ENCODE measurements around the gene EMID1. TPM values are rescaled to one million over a fixed set of nuclear protein-coding genes. Genes with fewer than 3 reads are reported as not detected.

The EMID1 gene
- total and polyA plus RNA-seq, 2 experiments from 2014 or later, result 9.9 to 42.5 TPM

DNA sequence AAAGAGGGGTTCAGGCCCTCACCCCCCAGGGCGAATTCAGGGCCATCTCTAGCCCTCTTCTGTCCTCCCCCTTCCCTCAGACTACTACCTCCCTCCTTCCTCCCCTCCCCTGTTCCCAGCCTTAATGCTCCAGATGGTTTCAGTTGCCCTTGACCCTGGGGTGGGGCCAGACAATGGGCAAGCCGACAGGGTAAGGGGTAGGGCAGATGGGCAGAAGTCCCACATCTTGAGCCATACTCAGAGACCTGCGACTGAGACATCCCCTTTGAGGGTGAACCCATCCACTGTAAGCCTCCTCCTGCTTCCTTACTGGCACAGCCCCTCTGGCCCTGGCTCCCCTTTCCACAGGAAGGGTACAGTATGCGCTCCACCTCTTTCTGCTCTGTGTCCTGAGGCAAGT lies 60.2 kb downstream of the EMID1 start:
- TF ChIP-seq, protein P1, sequence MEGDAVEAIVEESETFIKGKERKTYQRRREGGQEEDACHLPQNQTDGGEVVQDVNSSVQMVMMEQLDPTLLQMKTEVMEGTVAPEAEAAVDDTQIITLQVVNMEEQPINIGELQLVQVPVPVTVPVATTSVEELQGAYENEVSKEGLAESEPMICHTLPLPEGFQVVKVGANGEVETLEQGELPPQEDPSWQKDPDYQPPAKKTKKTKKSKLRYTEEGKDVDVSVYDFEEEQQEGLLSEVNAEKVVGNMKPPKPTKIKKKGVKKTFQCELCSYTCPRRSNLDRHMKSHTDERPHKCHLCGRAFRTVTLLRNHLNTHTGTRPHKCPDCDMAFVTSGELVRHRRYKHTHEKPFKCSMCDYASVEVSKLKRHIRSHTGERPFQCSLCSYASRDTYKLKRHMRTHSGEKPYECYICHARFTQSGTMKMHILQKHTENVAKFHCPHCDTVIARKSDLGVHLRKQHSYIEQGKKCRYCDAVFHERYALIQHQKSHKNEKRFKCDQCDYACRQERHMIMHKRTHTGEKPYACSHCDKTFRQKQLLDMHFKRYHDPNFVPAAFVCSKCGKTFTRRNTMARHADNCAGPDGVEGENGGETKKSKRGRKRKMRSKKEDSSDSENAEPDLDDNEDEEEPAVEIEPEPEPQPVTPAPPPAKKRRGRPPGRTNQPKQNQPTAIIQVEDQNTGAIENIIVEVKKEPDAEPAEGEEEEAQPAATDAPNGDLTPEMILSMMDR (IDR thresholded peaks at IDR 0.05; ENCODE audit: low read depth, low read length), result no peak
- DNase-seq (ENCODE audit: low read depth in 1 of 2, low spot score in 1 of 2), result no peak
- Histone ChIP-seq H3K27ac (no peak overlapping the region), H3K4me3 (no peak overlapping the region), H3K9me3 (ENCODE audit: low read depth) (no peaks in the 10 kb centered on the region), H3K27me3 (no peaks in the 10 kb centered on the region), H3K36me3 (peaks cover 8% of the 10 kb centered on the region), H3K4me1 (ENCODE audit: low read depth) (peaks cover 19% of the 10 kb centered on the region)

DNA sequence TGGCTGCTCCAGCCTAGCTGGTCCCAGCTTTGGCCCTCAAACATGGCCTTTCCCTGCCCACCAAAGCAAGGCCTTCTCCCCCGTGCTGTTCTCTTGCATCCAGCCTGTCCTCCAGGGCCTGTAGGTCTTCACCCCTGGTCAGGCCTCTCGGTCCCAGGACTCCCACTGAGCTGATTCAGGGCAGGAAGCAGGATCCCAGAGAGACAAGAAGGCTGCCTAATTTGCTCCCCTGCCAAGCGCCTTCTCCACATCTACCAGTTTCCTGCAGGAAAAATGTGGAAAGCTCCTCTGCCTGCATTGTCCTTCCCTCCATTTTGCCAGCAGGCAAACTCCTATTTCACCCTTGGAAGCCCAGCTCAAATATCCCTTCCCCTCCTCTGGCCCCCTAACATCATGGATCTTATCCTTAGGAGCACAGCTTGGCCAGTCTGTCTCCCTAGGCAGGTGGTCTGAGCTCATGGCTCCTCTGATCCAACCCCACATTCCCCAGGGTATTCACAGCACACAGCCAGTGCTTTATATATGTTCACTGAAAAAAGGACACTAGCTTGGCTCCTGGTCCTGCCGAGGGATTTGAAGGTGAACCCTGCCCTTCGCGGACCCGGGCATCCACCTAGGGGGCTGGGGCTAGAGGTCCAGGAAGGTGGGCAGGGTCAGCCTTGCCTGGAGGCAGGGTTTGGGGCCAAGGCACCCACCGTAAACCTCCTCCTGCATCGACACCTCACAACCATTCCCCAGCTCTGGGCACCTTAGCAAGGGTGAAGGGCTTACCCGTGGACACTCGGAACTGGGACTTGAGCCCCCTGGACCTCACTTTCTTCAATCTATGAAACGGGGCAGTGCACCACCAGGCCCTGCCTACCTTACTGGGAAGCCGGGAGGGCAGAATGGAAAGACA lies 61.1 kb downstream of the EMID1 start:
- DNase-seq (ENCODE audit: low read depth in 1 of 2, low spot score in 1 of 2), result peak; percentile 5 to 54
- Histone ChIP-seq H3K9me3 (ENCODE audit: low read depth) (no peaks in the 10 kb centered on the region), H3K27me3 (no peaks in the 10 kb centered on the region), H3K4me1 (ENCODE audit: low read depth) (peaks cover 25% of the 10 kb centered on the region), H3K27ac (peak overlapping the region; percentile 100), H3K36me3 (peaks cover 8% of the 10 kb centered on the region), H3K4me3 (peak overlapping the region; percentile 71)
- TF ChIP-seq, protein P1 (IDR thresholded peaks at IDR 0.05; ENCODE audit: low read depth, low read length), result no peak

DNA sequence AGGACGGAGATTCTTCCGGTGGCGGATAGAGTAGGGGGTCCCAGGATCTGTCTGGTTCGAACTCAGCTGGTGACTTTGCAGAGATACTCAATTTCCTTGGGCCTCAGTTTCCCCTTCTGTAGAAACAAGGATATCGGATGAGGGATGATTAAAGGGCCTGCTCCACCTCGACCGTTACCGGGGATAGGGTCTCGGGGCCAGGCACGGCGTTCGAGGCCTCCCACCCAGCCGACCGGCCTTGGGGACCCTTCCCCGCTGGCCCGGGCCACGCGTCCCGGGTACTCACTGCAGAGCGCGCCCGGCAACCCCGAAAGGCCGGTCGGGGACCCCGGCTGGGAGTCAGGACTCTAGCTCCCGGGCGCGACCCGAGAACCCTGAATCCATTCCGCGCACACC lies 61.8 kb downstream of the EMID1 start:
- peak overlapping the region; percentile 100 for H3K27ac ChIP-seq
- DNase-seq (ENCODE audit: low read depth in 1 of 2, low spot score in 1 of 2), result peak in 1 of 2 donors; percentile 6
- H3K27me3 ChIP-seq, result no peaks in the 10 kb centered on the region
- TF ChIP-seq, protein P1 (IDR thresholded peaks at IDR 0.05; ENCODE audit: low read depth, low read length), result no peak
- H3K4me3 ChIP-seq, result peak overlapping the region; percentile 71
- H3K4me1 ChIP-seq (ENCODE audit: low read depth), result peaks cover 25% of the 10 kb centered on the region
- no peaks in the 10 kb centered on the region for H3K9me3 ChIP-seq (ENCODE audit: low read depth)
- H3K36me3 ChIP-seq, result peaks cover 10% of the 10 kb centered on the region

DNA sequence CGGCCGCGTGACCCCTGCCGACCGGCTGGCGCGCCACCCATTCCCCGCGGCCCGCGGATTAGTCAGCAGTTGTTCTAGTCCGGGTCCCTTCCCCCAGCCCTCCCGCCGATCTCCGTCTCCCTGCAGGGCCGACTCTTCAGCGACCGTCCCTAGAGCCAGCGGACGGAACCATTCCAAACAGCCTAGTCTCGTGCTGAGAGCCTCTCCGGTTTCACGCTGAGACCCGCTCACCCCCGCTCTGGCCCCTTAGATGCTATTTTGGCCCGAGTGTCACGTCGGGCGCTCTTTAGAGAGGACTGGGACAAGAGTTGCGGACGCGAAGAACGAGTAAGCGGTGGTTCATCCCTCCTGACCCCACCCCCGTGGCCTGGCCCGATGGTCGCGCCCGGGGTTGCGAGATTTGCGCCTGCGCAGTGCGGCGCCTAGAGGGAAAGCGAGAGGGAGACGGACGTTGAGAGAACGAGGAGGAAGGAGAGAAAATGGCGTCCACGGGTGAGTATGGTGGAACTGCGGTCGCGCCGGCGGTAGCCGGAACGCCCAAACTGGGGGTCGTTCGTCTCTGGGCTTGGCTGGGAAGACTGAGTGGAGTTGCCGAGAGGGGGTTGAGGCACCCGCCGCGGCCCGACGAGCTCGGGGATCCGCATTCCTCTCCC lies 62.3 kb downstream of the EMID1 start, which contains the start of the genes EWSR1 and RHBDD3:
Gene EWSR1 (plus strand): TSS at position 411 of the 653 bp plus-strand sequence. CDS start 69 bp downstream, at position 480.
Gene RHBDD3 (minus strand): TSS at position 124 of the 653 bp plus-strand sequence. CDS start 2,355 bp downstream, outside the sequence.
- Histone ChIP-seq H3K4me1 (ENCODE audit: low read depth) (peaks cover 25% of the 10 kb centered on the region), H3K27ac (peak within 1 kb of the TSS; percentile 100), H3K36me3 (peaks cover 15% of the 10 kb centered on the region), H3K4me3 (peak within 1 kb of the TSS; percentile 71), H3K27me3 (no peaks in the 10 kb centered on the region), H3K9me3 (ENCODE audit: low read depth) (no peaks in the 10 kb centered on the region)
- peak; percentile 96 to 99 for DNase-seq (ENCODE audit: low read depth in 1 of 2, low spot score in 1 of 2)
- TF ChIP-seq, protein P1 (IDR thresholded peaks at IDR 0.05; ENCODE audit: low read depth, low read length), result no peak

DNA sequence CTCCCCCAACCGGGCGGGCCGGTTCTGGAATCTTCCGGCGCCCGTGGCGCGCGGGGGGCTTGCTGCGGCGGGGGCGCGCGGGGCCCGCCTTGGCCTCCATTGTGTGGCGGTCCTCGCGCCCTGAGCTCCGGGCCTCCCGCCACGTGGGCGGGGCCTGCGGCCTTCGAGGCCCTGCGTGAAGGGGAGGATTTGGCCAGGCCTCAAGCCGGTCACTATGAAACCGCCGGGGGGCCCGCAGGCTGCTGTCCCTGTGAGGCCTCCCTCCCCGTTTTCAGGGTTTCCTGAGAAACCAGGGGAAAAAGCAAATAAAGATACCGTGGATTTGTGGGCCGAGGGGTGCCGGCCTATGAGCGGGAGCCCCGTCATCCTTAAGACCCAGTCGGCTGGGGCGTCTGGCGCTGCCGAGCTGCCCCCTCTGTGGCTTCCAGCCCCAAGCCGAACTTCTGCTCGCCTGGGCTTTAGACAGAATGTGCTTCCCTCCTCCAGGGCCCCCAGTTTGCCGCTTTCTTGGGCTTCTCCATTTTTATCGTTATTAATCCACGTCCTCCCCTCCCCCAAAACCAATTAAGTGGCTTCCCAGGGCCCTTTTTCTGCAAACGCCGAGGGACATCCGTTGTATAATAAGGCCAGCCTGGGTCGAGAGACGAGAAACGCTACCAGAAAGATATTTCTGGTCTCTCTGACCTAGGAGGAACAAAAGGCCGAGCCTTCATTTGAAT lies 63.0 kb downstream of the EMID1 start:
- Histone ChIP-seq H3K4me3 (peak overlapping the region; percentile 71), H3K27me3 (no peaks in the 10 kb centered on the region), H3K36me3 (peaks cover 22% of the 10 kb centered on the region), H3K4me1 (ENCODE audit: low read depth) (peaks cover 25% of the 10 kb centered on the region), H3K9me3 (ENCODE audit: low read depth) (no peaks in the 10 kb centered on the region), H3K27ac (peak overlapping the region; percentile 100)
- peak; percentile 55 to 86 for DNase-seq (ENCODE audit: low read depth in 1 of 2, low spot score in 1 of 2)
- TF ChIP-seq, protein P1 (IDR thresholded peaks at IDR 0.05; ENCODE audit: low read depth, low read length), result no peak
